Gastroesophageal sphincter (tissue), 3 donors: ENCODE results near the gene TFF2.

Experiments
- CTCF ChIP-seq, 4 experiments: fragments of 200-600 bp in 2 of 4; fragments of 450-650 bp in 2 of 4; sonication (generic) in 1 of 4; IDR thresholded peaks; one replicate each; pipeline ENCODE4 v1.5.1; 2017 to 2019; ENCODE audit warnings: antibody characterized with exemption in 4 of 4, mild to moderate bottlenecking in 2 of 4, moderate library complexity in 2 of 4
- POLR2A ChIP-seq, 2 donors: fragments of 450-650 bp; IDR thresholded peaks; one replicate each; pipeline ENCODE4 v1.6.1; 2017; ENCODE audit warnings: antibody characterized with exemption in 2 of 2, mild to moderate bottlenecking in 2 of 2, moderate library complexity in 1 of 2

DNA sequence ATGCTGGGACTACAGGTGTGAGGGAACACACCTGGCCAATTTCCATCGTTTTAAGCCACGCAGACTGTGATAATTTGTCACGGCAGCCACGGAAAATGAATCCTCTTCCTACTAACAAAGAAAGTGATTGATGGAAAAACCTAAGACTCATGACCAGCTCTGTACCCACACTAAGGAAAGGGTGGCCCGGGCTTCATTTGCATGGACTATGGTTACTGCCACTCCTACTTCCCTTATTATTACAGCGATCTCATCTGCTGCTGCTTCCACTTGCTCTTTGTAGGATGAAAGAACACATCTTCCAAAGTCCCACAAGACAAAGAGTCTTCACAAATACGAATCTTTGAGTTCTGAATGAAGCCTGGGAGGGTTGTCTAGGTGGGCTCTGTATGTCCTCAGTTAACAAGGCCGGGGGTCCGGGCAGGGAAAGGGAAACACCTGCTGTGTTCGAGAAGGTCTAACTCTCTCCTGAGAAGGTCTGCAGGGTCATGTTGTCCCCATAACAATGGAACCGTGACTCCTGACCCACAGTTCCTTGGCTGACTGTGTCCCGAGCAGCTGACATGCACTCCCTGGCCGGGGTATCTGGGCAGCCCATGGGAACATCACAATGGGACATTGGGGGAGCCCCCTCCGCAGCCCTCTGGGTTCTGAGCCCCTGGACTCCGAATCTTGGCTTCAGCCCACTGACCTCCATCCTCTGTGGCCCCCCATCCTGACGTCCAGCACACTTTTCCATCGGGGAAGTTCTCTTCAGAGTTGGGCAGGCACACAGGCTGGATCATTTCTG is 28.8 kb upstream of the TFF2 start:
- no peak for TF ChIP-seq CTCF (IDR thresholded peaks at IDR 0.05)
- no peak for TF ChIP-seq POLR2A (IDR thresholded peaks at IDR 0.05)
